Body of pancreas (tissue), 4 donors: ENCODE results near the gene APCS. TPM values are rescaled to one million over a fixed set of nuclear protein-coding genes. Genes with fewer than 3 reads are reported as not detected.

Experiments used
- ATAC-seq: fragments of 150-250 bp; one replicate; pipeline ENCODE4 v1.9.1; 2016
- DNase-seq, 4 donors: peaks; one replicate each; pipeline ENCODE4 v3.0.0-alpha.2; 2019
- H3K27ac ChIP-seq, 4 donors: fragments of 200-600 bp; sonication (generic); 1 replicate in 3 of 4; 2 replicates in 1 of 4; pipeline versions ENCODE4 v1.5.1 to v1.6.1; 2016 to 2019; ENCODE audit warnings: mild to moderate bottlenecking in 1 of 4, mixed read lengths in 1 of 4, moderate library complexity in 1 of 4
- H3K27me3 ChIP-seq, 2 donors: fragments of 200-600 bp; sonication (generic); one replicate each; pipeline ENCODE4 v1.6.0; 2016; ENCODE audit warnings: mild to moderate bottlenecking in 1 of 2
- H3K36me3 ChIP-seq, 2 donors: fragments of 200-600 bp; sonication (generic); replicated peaks in 1 of 2; 2 replicates each; pipeline ENCODE4 v1.5.1; 2016; ENCODE audit warnings: low read depth in 2 of 2; ENCODE audit not compliant: insufficient read depth in 1 of 2
- H3K4me1 ChIP-seq: fragments of 200-600 bp; sonication (generic); one replicate; pipeline ENCODE4 v1.6.0; 2016
- H3K4me3 ChIP-seq, 2 donors: fragments of 200-600 bp; sonication (generic); 1 replicate in 1 of 2; 2 replicates in 1 of 2; pipeline ENCODE4 v1.5.1; 2016 to 2019
- H3K9me3 ChIP-seq, 3 donors: fragments of 200-600 bp; sonication (generic); 1 replicate in 2 of 3; 2 replicates in 1 of 3; pipeline ENCODE4 v1.5.1; 2016
- POLR2A ChIP-seq, 3 donors: fragments of 450-650 bp; IDR thresholded peaks; one replicate each; pipeline ENCODE4 v1.6.1; 2016; ENCODE audit warnings: antibody characterized with exemption in 3 of 3, mild to moderate bottlenecking in 2 of 3
- WGBS, 2 donors: methylation state at CpG; one replicate each; pipeline ENCODE4 v1.1.5; 2017; 5-methylcytosine and 5-hydroxymethylcytosine counted together
- intact Hi-C: fragments of 100-400 bp; cut with DNase I; formaldehyde crosslinking; loops from one replicate; pipeline ENCODE4 v1.15.1; 2023
- total RNA-seq, 2 donors: library from RNA; depleted of rRNA; stranded (reverse); fragments of >200 nt; gene quantifications; one replicate each; pipeline ENCODE4 v1.1.0, GENCODE V29; 2016
- TF ChIP-seq, protein P1 (sequence below), 7 experiments: fragments of 450-650 bp in 4 of 7; fragments of 200-600 bp in 3 of 7; sonication (generic) in 3 of 7; IDR thresholded peaks; one replicate each; pipeline ENCODE4 v1.5.1; 2016 to 2019; ENCODE audit warnings: antibody characterized with exemption in 7 of 7

APCS gene, protein sequence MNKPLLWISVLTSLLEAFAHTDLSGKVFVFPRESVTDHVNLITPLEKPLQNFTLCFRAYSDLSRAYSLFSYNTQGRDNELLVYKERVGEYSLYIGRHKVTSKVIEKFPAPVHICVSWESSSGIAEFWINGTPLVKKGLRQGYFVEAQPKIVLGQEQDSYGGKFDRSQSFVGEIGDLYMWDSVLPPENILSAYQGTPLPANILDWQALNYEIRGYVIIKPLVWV
- total RNA-seq, result 1 to 10 TPM in 1 of 2 donors, under 1 TPM in 1; 0.99 to 4.2 TPM

DNA sequence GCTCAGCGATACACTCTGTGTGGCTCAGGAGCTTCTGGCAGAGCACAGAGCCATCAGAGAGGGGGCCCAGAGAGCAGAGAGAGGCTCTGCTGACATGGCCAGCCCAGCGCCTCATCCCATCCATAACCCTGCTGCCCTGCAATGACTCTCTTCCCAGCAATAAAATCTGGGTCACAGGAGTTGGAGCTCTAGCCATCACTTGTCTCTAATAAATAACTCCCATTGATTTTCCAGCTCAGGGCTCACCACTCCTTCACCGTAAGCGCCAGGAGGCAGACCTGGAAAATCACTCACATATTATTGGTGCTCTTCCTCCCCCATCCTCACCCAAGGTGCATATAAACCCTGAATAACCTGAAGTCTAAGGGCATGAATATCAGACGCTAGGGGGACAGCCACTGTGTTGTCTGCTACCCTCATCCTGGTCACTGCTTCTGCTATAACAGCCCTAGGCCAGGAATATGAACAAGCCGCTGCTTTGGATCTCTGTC is at the start of gene APCS:
Gene APCS, plus strand, starts transcription at position 366 of the 491 bp plus-strand sequence. Its CDS starts 96 bp downstream, at position 462.
- TF ChIP-seq, protein P1, sequence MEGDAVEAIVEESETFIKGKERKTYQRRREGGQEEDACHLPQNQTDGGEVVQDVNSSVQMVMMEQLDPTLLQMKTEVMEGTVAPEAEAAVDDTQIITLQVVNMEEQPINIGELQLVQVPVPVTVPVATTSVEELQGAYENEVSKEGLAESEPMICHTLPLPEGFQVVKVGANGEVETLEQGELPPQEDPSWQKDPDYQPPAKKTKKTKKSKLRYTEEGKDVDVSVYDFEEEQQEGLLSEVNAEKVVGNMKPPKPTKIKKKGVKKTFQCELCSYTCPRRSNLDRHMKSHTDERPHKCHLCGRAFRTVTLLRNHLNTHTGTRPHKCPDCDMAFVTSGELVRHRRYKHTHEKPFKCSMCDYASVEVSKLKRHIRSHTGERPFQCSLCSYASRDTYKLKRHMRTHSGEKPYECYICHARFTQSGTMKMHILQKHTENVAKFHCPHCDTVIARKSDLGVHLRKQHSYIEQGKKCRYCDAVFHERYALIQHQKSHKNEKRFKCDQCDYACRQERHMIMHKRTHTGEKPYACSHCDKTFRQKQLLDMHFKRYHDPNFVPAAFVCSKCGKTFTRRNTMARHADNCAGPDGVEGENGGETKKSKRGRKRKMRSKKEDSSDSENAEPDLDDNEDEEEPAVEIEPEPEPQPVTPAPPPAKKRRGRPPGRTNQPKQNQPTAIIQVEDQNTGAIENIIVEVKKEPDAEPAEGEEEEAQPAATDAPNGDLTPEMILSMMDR (IDR thresholded peaks at IDR 0.05), result peak in 3 of 7 experiments; percentile 17 to 29 (median 28)
- peak in 1 of 3 donors; percentile 21 for TF ChIP-seq POLR2A (IDR thresholded peaks at IDR 0.05)
- ATAC-seq (peak; percentile 81), DNase-seq (peak in 3 of 4 donors; percentile 16 to 41 (median 40))
- Histone ChIP-seq H3K4me1 (no peaks in the 10 kb centered on the region), H3K36me3 (no peaks in the 10 kb centered on the region), H3K27me3 (no peaks in the 10 kb centered on the region), H3K4me3 (no peak within 1 kb of the TSS), H3K27ac (peak within 1 kb of the TSS in 2 of 4 donors; percentile 10 to 26), H3K9me3 (no peaks in the 10 kb centered on the region)
- WGBS, 2 donors, result 42 to 52% methylated on average over 5 to 6 of the region's 6 CpGs
- intact Hi-C loops, result no loop called here

DNA sequence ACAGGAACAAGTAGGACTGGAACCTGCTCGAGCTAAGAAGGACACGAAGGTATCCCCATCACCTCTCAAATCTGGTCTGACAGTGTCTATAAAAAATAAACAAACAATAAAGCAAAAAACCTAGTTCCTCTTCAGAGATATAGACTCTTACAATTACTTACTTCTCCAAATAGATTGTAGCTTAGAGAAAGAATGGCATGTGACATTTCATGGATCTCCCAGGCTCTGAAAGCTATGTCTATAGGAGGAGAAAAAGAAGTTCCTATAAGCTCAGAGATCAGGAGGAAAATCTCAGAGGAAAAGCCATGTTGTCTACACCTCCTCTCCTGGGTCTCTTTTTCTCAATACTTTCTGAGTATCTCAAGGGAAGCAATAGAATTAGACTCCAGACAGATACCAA is 39.5 kb upstream of the APCS start:
- Histone ChIP-seq H3K27me3 (no peaks in the 10 kb centered on the region), H3K9me3 (no peaks in the 10 kb centered on the region), H3K36me3 (no peaks in the 10 kb centered on the region), H3K4me1 (no peaks in the 10 kb centered on the region), H3K4me3 (no peak overlapping the region), H3K27ac (no peak overlapping the region)
- TF ChIP-seq, protein P1 (IDR thresholded peaks at IDR 0.05), result no peak
- TF ChIP-seq POLR2A (IDR thresholded peaks at IDR 0.05), result no peak
- 41 to 57% methylated on average over 2 of the region's 2 CpGs for WGBS, 2 donors
- ATAC-seq (no peak), DNase-seq (no peak)
- intact Hi-C loops, result no loop called here

DNA sequence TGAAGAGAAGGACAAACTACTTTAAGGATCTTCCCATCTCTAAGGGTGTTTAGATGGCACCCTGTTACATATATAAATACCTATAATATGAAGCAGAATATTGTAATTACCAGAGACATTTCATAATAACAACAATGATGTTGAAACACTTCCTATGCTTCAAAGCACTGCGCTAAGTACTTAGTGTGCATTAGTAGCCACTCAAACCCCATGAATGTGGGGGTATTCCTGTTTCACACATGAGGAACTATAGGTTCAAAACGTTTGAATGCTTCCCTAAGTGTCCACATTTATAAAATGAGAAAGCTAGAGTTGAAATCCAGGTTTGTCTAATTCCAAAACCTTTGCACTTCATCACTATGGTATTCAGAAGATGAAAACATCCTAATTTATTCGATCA is 33.4 kb upstream of the APCS start:
- no peaks in the 10 kb centered on the region for H3K4me1 ChIP-seq
- no peak overlapping the region for H3K4me3 ChIP-seq
- no peaks in the 10 kb centered on the region for H3K36me3 ChIP-seq
- WGBS, 2 donors, result 45 to 51% methylated on average over 3 of the region's 3 CpGs
- no peaks in the 10 kb centered on the region for H3K27me3 ChIP-seq
- TF ChIP-seq, protein P1 (IDR thresholded peaks at IDR 0.05), result no peak
- TF ChIP-seq POLR2A (IDR thresholded peaks at IDR 0.05), result no peak
- ATAC-seq (no peak), DNase-seq (no peak)
- H3K27ac ChIP-seq, result no peak overlapping the region
- intact Hi-C loops, result no loop called here
- H3K9me3 ChIP-seq, result no peaks in the 10 kb centered on the region

DNA sequence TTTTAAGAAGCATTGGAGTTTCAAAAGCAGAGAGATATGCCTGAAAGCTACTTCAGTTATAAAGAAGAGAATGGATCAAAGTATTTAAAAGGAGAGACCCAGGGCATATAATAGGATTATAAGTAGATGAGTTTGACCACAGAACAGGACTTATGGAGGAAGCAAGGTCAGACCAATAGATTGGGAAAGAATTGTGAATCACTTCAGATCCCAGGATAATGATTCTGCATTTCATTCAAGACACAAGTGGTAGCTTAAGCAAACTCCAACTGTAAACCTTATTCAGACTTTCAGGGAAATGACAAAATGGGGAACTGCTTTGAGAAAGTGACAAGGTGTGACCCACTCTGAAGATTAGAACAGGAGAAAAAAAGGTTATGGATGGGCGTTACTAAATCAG is 32.9 kb upstream of the APCS start:
- Histone ChIP-seq H3K4me1 (no peaks in the 10 kb centered on the region), H3K4me3 (no peak overlapping the region), H3K36me3 (no peaks in the 10 kb centered on the region), H3K27me3 (no peaks in the 10 kb centered on the region), H3K9me3 (no peaks in the 10 kb centered on the region), H3K27ac (no peak overlapping the region)
- ATAC-seq (no peak), DNase-seq (no peak)
- intact Hi-C loops, result no loop called here
- TF ChIP-seq, protein P1 (IDR thresholded peaks at IDR 0.05), result no peak
- no peak for TF ChIP-seq POLR2A (IDR thresholded peaks at IDR 0.05)
- WGBS, 2 donors, result 44 to 58% methylated on average over 1 of the region's 1 CpG

DNA sequence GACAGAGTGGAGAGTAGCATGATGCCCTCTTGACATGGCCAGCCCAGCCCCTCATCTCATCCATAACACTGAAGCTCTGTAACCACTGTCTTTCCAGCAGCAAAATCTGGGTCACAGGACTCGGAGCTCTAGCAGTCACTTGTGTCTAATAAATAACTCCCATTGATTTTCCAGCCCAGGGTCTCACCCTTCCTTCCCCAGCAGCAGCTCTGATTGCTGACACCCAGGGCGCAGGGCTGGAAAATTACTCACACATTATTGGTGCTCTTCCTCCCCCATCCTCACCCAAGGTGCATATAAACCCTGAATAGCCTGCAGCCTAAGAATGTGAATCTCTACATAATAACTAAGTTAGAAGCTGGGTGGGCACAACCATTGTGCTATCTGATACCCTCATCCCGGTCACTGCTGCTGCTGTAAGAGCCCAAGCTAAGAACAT is 30.7 kb upstream of the APCS start:
- intact Hi-C loops, result no loop called here
- Histone ChIP-seq H3K4me3 (no peak overlapping the region), H3K27me3 (no peaks in the 10 kb centered on the region), H3K36me3 (no peaks in the 10 kb centered on the region), H3K9me3 (no peaks in the 10 kb centered on the region), H3K27ac (peak overlapping the region in 2 of 4 donors; percentile 4 to 46), H3K4me1 (no peaks in the 10 kb centered on the region)
- 26 to 30% methylated on average over 3 of the region's 3 CpGs for WGBS, 2 donors
- TF ChIP-seq POLR2A (IDR thresholded peaks at IDR 0.05), result no peak
- TF ChIP-seq, protein P1 (IDR thresholded peaks at IDR 0.05), result no peak
- DNase-seq (peak in 3 of 4 donors; percentile 12 to 33 (median 22)), ATAC-seq (peak; percentile 72)
